Thoracic aorta (tissue), 2 donors: ENCODE measurements around the gene PARP15. TPM values are rescaled to one million over a fixed set of nuclear protein-coding genes. Genes with fewer than 3 reads are reported as not detected.

Experiments
- ATAC-seq: fragments of 150-250 bp; one replicate; pipeline ENCODE4 v1.8.0; 2017; ENCODE audit warnings: low read depth; ENCODE audit not compliant: insufficient number of reproducible peaks, low FRiP score
- DNase-seq: peaks from one replicate; pipeline ENCODE4 v3.0.0-alpha.2; 2020; ENCODE audit warnings: low spot score
- H3K27ac ChIP-seq, 2 donors: fragments of 200-600 bp; sonication (generic); 1 replicate in 1 of 2; 2 replicates in 1 of 2; pipeline ENCODE4 v1.5.1; 2016; ENCODE audit warnings: mild to moderate bottlenecking in 2 of 2, moderate library complexity in 2 of 2
- H3K27me3 ChIP-seq: fragments of 200-600 bp; sonication (generic); replicated peaks from 2 replicates; pipeline ENCODE4 v1.6.0; 2016; ENCODE audit warnings: mild to moderate bottlenecking; ENCODE audit not compliant: insufficient read depth
- H3K36me3 ChIP-seq: fragments of 200-600 bp; sonication (generic); one replicate; pipeline ENCODE4 v1.5.1; 2016
- H3K4me1 ChIP-seq, 2 donors: fragments of 200-600 bp; sonication (generic); 1 replicate in 1 of 2; 2 replicates in 1 of 2; pipeline versions ENCODE4 v1.5.1 to v1.6.0; 2016; ENCODE audit warnings: low read depth in 2 of 2, mild to moderate bottlenecking in 1 of 2; ENCODE audit not compliant: control insufficient read depth in 1 of 2
- H3K4me3 ChIP-seq: fragments of 200-600 bp; sonication (generic); 2 replicates; pipeline ENCODE4 v1.5.1; 2016; ENCODE audit warnings: mild to moderate bottlenecking
- H3K9me3 ChIP-seq: fragments of 200-600 bp; sonication (generic); 2 replicates; pipeline ENCODE4 v1.5.1; 2016
- CTCF ChIP-seq: fragments of 200-600 bp; sonication (generic); IDR thresholded peaks from one replicate; pipeline ENCODE4 v1.5.1; 2019; ENCODE audit warnings: antibody characterized with exemption
- total RNA-seq, 2 donors: library from RNA; depleted of rRNA; stranded (reverse); fragments of >200 nt; gene quantifications; one replicate each; pipeline versions ENCODE4 v1.1.0 to v1.2.3, GENCODE V29; 2016

PARP15 gene
- total RNA-seq, 2 donors from 2014 or later: 4.0 to 4.1 TPM

- Histone ChIP-seq H3K36me3 (peaks cover 16% of the 10 kb centered on the region), H3K4me1 (peaks cover 9 to 10% of the 10 kb centered on the region in 2 donors), H3K9me3 (no peaks in the 10 kb centered on the region), H3K4me3 (no peak overlapping the region), H3K27ac (no peak overlapping the region), H3K27me3 (no peaks in the 10 kb centered on the region)
- no peak for TF ChIP-seq CTCF
- ATAC-seq: no peak
- no peak for DNase-seq
Measured at GRCh38 chr3:122687298-122687697, 109.8 kb downstream of the PARP15 start.

Other genes starting within 250 kb of the PARP15 start
- 10 to 100 TPM; 10.7 to 13.4 TPM for gene MIX23, start 194.4 kb upstream of the PARP15 start, total RNA-seq
- 1 to 10 TPM; 7.1 to 8.0 TPM for gene FAM162A, start 193.5 kb upstream of the PARP15 start, total RNA-seq
- 1 to 10 TPM; 3.8 to 6.2 TPM for gene WDR5B, start 161.6 kb upstream of the PARP15 start, total RNA-seq
- gene KPNA1, start 62.7 kb upstream of the PARP15 start, total RNA-seq: 10 to 100 TPM; 30.7 to 59.2 TPM
- gene PARP9, start 13.3 kb upstream of the PARP15 start, total RNA-seq: 10 to 100 TPM; 31.8 to 38.0 TPM
- gene DTX3L, start 13.3 kb upstream of the PARP15 start, total RNA-seq: 10 to 100 TPM; 16.2 to 31.5 TPM
- 10 to 100 TPM; 57.1 to 74.1 TPM for gene PARP14, start 103.2 kb downstream of the PARP15 start, total RNA-seq
- 10 to 100 TPM in 1 of 2 donors, 1 to 10 TPM in 1; 8.2 to 11.9 TPM for gene HSPBAP1, start 216.2 kb downstream of the PARP15 start, total RNA-seq
- gene SLC49A4, start 217.4 kb downstream of the PARP15 start, total RNA-seq: 10 to 100 TPM; 17.4 to 20.0 TPM